ENCODE measurements around the gene WFS1.

The WFS1 gene

DNA sequence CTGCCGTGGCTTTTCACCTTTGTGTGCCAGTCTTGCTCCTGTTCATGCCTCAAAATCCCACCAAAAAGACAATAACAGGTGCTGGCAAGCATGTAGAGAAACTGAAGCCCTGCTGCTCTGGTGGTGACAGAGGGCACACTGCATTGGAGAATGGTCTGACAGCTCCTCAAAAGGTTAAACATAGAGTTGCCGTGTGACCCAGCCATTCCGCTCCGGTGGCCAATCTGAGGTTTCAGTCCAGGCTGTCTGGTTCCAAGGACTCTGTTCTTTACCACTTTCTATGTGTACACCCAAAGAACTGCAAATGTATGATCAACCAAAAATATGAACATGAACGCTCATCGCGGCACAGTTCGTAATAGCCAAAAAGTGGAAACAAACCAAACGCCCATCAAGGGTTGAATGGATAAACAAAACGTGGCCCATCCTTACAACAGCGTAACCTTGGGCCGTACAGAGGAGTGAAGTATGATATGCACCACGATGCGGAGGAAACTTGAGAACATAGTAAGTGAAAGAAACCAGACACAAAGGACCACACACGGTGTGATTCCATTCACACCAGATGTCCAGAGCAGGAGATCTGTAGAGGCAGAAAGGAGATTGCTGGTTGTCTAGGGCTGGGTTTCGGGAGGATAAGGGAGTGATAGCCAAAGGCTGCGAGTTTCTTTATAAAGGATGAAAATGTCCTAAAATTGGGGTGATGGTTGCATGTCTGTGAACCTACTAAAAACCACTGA is 33.6 kb upstream of the WFS1 start:
- no peak overlapping the region for H3K4me3 ChIP-seq (ENCODE audit: control insufficient read depth, low read depth, low read length)
- TF ChIP-seq, protein P1, sequence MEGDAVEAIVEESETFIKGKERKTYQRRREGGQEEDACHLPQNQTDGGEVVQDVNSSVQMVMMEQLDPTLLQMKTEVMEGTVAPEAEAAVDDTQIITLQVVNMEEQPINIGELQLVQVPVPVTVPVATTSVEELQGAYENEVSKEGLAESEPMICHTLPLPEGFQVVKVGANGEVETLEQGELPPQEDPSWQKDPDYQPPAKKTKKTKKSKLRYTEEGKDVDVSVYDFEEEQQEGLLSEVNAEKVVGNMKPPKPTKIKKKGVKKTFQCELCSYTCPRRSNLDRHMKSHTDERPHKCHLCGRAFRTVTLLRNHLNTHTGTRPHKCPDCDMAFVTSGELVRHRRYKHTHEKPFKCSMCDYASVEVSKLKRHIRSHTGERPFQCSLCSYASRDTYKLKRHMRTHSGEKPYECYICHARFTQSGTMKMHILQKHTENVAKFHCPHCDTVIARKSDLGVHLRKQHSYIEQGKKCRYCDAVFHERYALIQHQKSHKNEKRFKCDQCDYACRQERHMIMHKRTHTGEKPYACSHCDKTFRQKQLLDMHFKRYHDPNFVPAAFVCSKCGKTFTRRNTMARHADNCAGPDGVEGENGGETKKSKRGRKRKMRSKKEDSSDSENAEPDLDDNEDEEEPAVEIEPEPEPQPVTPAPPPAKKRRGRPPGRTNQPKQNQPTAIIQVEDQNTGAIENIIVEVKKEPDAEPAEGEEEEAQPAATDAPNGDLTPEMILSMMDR (IDR thresholded peaks at IDR 0.05; ENCODE audit: control insufficient read depth, insufficient read depth, low read depth, low read length, missing control alignments), result no peak
- DNase-seq (ENCODE audit: low read depth), result no peak

DNA sequence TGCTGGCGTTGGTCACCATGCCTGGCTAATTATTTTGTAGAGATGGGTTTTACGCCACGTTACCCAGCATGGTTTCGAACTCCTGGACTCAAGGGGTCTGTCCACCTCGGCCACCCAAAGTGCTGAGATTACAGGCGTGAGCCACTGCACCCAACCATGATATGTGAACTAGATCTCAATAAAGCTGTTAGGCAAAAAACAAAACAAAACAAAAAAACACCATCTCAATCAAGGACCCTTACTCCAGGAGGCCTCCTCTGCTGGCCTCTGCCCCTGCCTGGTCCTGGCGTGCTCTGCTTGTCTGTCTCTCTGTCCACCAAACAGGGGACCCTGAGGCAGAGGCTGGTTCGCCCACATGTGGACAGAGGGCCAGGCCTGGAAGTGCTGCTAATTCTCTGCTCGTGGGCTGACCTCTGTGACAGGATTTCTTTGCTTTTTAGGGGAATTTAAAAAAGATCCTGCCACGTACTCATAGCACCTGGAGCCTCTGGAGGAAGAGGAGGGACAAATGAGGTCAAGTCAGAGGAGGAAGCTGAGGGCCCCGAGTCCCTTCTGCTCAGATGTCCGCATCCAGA is 32.7 kb upstream of the WFS1 start:
- no peak overlapping the region for H3K4me3 ChIP-seq (ENCODE audit: control insufficient read depth, low read depth, low read length)
- no peak for DNase-seq (ENCODE audit: low read depth)
- TF ChIP-seq, protein P1 (IDR thresholded peaks at IDR 0.05; ENCODE audit: control insufficient read depth, insufficient read depth, low read depth, low read length, missing control alignments), result no peak

DNA sequence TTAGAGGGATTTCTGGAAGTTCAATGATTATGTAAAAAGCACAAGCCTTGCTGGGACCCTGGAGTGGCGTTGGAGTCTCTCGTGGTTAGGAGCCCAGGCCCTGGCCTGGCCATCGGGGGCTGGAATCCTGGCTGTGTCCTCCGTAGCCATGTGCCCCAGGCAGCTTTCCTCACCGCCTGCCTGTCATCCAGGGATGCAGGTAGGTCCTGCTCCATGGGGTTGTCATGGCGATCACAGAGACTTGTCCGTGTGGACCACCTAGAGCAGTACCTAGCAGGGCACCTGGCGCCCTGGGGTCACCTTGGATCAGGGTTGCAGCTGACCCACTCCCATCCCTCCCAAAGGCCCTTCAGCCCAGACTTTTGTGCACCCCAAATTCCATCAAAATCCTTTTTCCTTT is 30.2 kb upstream of the WFS1 start:
- DNase-seq (ENCODE audit: low read depth), result no peak
- TF ChIP-seq, protein P1 (IDR thresholded peaks at IDR 0.05; ENCODE audit: control insufficient read depth, insufficient read depth, low read depth, low read length, missing control alignments), result no peak
- H3K4me3 ChIP-seq (ENCODE audit: control insufficient read depth, low read depth, low read length), result no peak overlapping the region

DNA sequence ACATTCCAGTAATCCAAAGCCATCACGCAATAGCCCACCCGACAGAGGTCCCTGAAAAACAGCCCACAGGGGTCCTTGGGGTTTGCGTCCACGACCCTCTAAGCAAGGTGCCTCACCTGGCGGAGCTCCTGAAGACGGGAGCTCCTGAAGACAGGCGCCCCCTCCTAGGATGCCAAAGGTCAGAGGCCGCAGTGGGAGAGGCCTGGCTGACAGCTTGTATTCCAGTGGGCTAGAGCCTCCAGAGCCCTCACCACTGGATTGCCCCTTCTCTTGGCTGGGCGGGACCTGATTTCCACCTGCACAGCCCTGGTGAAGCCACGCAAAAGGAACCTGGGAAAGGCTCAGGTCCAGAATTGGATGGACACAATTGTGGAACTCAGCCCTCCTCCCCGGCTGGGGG is 29.7 kb upstream of the WFS1 start:
- H3K4me3 ChIP-seq (ENCODE audit: control insufficient read depth, low read depth, low read length), result no peak overlapping the region
- TF ChIP-seq, protein P1 (IDR thresholded peaks at IDR 0.05; ENCODE audit: control insufficient read depth, insufficient read depth, low read depth, low read length, missing control alignments), result no peak
- no peak for DNase-seq (ENCODE audit: low read depth)

DNA sequence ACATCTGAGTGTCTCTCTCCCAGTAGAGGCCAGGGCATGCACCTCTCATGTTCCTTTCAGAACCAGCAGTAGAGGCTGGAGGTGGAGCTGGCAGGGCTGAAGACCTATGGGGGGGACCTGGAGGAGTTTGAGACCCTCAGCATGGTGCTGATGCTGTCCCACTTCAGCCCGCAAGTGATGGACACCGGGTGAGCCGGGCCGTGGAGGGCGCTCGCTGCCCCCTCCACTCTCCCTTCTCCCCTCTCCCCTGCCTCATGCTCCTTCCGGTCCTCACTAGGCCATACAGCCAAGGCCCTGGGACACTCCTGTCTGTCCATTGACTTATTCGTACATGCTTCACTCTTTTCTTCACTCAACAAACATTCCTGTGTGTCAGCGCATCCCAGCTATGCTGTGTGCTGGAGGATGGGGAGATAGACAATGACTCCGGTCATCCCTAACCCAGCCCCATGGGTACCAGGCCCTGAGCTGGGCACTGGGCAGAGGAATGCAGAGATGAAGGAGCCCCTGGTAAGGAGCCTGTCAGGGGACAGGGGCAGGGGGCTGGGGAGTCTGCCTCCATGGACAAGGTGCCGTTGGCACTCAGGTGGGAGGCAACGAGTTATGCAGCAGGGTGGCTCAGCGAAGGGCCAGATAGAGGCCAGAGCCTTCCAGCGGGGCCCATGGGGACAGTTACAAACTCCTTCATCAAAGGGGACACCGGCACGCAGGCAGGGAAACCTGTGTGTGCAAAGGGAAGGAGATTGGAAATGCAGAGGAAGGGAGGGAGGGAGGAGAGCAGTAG is 28.4 kb upstream of the WFS1 start:
- H3K4me3 ChIP-seq (ENCODE audit: control insufficient read depth, low read depth, low read length), result no peak overlapping the region
- TF ChIP-seq, protein P1 (IDR thresholded peaks at IDR 0.05; ENCODE audit: control insufficient read depth, insufficient read depth, low read depth, low read length, missing control alignments), result no peak
- DNase-seq (ENCODE audit: low read depth), result no peak

DNA sequence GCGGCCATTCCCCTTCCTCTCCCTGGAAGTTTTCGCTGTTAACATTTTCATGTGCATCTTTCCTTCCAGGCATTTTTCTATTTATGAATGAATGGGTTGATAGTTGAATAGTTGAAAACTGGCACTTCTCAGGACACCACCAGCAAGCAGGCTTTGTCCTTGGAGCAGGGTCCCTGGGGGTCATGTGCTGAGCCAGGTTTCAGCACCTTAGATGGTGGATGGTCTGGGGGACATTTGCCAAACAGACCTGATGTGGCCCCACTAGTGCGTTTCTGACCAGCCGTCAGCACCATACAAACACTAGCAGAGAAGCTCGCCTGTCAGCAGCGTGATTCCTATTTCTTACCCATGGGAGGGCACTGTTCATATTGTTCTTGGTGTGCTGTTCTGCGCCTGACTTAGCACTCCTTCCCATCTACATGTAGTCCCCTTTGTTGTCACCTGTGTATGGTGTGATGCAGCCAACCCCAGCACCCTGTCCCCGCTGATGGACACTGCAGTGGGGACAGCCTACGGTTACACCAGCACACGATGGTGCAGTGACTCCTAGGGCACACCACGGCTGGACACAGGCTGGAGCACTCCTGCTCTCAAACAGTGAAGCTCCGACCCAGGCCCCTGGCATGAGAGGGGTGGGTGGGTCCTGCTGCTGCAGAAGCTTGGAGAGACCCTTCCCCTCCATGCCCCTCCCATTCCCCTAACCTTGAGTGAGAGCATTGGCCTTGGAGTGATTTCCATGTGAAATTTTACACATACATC is 27.2 kb upstream of the WFS1 start:
- TF ChIP-seq, protein P1 (IDR thresholded peaks at IDR 0.05; ENCODE audit: control insufficient read depth, insufficient read depth, low read depth, low read length, missing control alignments), result no peak
- H3K4me3 ChIP-seq (ENCODE audit: control insufficient read depth, low read depth, low read length), result no peak overlapping the region
- DNase-seq (ENCODE audit: low read depth), result no peak
